ENCODE data around the gene SH3YL1. TPM values are rescaled to one million over a fixed set of nuclear protein-coding genes. Genes with fewer than 3 reads are reported as not detected.
A peak's percentile ranks its signal among the peaks of the same experiment; 100 is the strongest.

Gene SH3YL1
- polyA plus RNA-seq, 6 donors from 2014 or later, result 17.6 to 40.5 (median 21.0) TPM

DNA sequence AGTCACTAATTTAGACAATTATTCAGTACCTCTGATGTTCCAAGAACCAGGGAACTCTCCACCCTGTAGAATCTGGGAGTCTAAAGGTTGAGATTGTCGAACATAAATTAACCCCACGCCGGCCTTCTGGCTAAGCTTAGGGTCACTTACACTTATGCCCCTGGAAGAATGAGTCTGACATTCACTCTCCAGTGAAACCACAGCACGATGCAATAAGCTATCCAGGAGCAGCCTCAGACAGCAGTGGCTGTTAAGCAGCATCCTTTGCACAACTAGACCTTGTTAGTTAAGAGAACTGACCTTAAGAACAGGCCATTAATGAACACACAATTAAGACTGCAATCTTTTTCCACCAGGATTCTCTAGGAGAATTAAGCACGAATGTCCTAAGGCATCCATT is 25.0 kb downstream of the SH3YL1 start:
- Mint-ChIP-seq H3K9me3 (peaks cover 0 to 3% (median 0%) of the 10 kb centered on the region in 7 donors), H3K4me3 (no peak overlapping the region), H3K27ac (peak overlapping the region in 1 of 6 donors; percentile 24), H3K4me1 (no peaks in the 10 kb centered on the region), H3K27me3 (no peaks in the 10 kb centered on the region), H3K36me3 (peaks cover 32 to 46% of the 10 kb centered on the region in 2 donors)
- DNase-seq (no peak), ATAC-seq (ENCODE audit: low read depth in 2 of 2) (no peak)

DNA sequence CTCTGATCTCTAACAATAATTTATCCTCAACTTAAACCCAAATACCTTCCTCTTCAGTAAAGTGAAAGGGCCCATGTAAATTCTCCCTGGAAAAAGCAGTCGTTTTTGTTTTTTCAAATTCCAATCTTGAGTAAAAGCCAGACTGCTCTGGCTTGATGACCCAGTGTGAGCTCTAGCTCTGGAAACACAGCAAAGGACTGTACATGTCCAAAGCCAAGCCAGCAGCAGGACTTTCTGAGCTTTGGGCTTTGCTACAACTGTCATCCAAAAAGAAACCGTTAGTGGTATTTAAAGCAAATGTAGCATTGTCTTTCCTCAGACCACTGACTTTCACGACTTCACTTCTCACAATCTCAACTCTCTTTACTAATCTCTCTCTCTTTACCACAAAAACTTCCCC is 25.4 kb downstream of the SH3YL1 start:
- DNase-seq (no peak), ATAC-seq (ENCODE audit: low read depth in 2 of 2) (no peak)
- Mint-ChIP-seq H3K4me3 (no peak overlapping the region), H3K27me3 (no peaks in the 10 kb centered on the region), H3K27ac (peak overlapping the region in 2 of 6 donors; percentile 24 to 49), H3K4me1 (no peaks in the 10 kb centered on the region), H3K36me3 (peaks cover 28 to 46% of the 10 kb centered on the region in 2 donors), H3K9me3 (peaks cover 0 to 3% (median 0%) of the 10 kb centered on the region in 7 donors)

DNA sequence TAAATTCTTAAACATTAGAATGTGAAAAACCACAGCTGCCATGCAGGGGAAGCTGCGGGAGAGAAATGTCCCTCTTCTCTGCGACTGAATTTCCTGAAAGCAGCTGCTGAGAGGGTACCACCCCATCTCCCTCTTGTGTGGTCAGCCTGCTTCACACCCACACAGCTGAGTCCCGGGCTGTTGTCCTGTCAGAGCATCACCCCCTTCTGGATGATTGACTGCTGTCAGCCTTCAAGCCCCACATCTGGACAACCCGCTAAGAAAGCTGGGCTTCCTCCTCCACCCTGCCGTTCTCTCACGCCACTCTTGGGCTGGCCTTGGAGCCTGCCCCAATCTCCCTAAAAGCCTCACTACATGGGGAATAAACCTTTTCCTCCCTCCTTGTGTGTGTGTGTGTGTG is 26.0 kb downstream of the SH3YL1 start:
- no peaks in the 10 kb centered on the region for H3K27me3 Mint-ChIP-seq
- peaks cover 0 to 3% (median 0%) of the 10 kb centered on the region in 7 donors for H3K9me3 Mint-ChIP-seq
- no peak overlapping the region for H3K4me3 Mint-ChIP-seq
- DNase-seq (no peak), ATAC-seq (ENCODE audit: low read depth in 2 of 2) (no peak)
- peak overlapping the region in 1 of 6 donors; percentile 9 for H3K27ac Mint-ChIP-seq
- peaks cover 23 to 41% of the 10 kb centered on the region in 2 donors for H3K36me3 Mint-ChIP-seq
- H3K4me1 Mint-ChIP-seq, result no peaks in the 10 kb centered on the region

DNA sequence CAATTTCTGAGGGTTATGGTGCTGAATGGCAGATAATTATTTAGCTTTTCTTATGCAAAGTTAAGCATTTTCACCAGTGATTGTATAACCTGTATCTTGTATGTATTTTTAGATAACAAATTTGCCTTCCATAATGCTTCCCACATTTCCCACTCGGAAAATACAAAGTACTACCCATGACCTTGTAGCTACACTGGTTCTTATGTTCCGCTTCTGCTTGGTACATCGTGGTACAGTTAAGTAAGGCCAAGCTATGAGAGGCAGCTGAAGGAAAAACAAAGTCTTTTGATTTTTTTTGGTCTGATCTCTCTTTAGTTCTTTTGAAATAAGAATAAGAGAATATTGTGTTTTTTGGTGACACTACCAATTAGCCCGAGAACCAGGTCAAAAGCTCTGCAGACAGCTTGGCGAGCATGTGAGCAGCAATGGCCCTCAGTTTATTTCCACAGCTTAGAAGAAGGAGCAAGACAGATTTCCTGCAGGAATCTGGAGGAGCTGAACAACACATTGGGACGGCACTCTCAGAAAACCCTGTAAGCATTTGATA is 26.8 kb downstream of the SH3YL1 start:
- DNase-seq (no peak), ATAC-seq (ENCODE audit: low read depth in 2 of 2) (no peak)
- Mint-ChIP-seq H3K9me3 (peaks cover 0 to 3% (median 0%) of the 10 kb centered on the region in 7 donors), H3K27ac (no peak overlapping the region), H3K4me3 (no peak overlapping the region), H3K36me3 (peaks cover 16 to 35% of the 10 kb centered on the region in 2 donors), H3K4me1 (no peaks in the 10 kb centered on the region), H3K27me3 (no peaks in the 10 kb centered on the region)

DNA sequence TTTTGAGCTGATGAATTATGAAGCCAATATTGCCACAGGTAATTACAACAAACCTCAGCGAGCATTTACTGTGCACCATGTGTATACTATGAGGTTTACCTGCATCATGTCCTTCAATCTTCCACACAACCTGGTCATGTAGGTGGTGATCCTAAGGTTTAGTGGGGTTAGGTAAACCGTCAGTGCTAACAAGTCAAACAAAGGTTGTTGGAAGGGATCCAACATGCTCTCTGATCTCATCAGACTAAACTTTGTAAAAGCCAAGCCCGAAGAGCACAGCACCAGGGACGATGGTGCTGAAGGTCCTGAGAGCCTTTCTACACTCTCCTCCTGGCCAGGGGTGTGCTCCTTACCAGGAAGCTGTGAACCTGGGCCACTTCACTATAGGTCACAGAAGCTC is 29.4 kb downstream of the SH3YL1 start:
- DNase-seq, result no peak
- Mint-ChIP-seq H3K27ac (no peak overlapping the region), H3K27me3 (no peaks in the 10 kb centered on the region), H3K4me3 (no peak overlapping the region), H3K9me3 (no peaks in the 10 kb centered on the region), H3K36me3 (peaks cover 0 to 33% of the 10 kb centered on the region in 2 donors), H3K4me1 (no peaks in the 10 kb centered on the region)
- ATAC-seq (ENCODE audit: low read depth in 2 of 2), result no peak

DNA sequence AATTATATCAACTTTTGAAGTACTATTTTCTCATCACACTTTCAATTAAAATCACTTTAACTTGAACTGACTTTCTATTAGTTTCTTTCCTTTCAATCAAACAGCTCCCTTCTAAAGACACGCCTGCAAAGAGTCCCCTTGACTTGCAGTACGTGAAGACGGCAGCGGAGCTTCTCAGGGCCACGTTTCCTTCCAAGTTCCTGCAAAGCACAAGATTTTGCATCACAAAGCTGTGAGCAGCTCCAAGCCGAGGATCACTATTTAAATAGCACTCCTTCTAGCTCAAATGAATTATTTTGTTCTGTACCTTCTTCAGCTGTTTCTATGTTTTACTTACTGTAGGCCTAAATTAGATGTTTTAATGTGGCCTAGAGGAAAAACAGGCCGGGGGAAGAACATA is 30.8 kb downstream of the SH3YL1 start:
- H3K27ac Mint-ChIP-seq, result peak overlapping the region in 1 of 6 donors; percentile 38
- no peaks in the 10 kb centered on the region for H3K27me3 Mint-ChIP-seq
- H3K36me3 Mint-ChIP-seq, result peaks cover 3 to 40% of the 10 kb centered on the region in 2 donors
- DNase-seq (no peak), ATAC-seq (ENCODE audit: low read depth in 2 of 2) (no peak)
- no peak overlapping the region for H3K4me3 Mint-ChIP-seq
- no peaks in the 10 kb centered on the region for H3K9me3 Mint-ChIP-seq
- no peaks in the 10 kb centered on the region for H3K4me1 Mint-ChIP-seq

DNA sequence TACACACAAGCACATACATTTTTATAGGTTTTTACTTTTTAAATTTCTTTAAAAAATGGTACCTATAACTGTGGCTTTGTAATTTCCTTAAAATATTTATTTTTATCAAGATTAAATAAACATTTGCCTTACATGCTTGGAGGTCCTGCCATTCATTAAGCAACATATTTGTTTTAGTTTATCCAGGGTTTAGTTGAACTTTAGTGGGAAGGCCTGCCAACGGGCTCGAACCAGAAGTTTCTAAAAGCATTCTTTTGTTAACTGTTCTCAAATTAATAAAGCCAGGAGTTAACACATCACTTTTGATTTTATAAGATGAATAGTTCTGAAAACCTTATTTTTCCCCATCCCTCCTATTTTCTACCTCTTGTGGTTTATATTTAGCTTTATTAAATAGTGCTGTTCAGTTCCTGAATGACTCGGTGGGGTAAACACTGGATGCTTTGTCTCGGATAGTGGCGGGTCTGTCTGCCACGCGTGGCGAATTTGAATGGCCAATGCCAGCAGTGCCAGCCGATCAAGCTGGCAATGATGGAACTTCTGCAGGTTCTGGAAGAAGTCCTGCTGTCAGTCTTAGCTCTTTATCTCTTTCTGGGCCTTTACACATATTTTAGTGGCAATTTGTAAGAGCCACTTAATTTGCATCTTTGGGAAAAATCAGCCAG is 32.2 kb downstream of the SH3YL1 start:
- DNase-seq, result no peak
- H3K27ac Mint-ChIP-seq, result peak overlapping the region in 1 of 6 donors; percentile 86

DNA sequence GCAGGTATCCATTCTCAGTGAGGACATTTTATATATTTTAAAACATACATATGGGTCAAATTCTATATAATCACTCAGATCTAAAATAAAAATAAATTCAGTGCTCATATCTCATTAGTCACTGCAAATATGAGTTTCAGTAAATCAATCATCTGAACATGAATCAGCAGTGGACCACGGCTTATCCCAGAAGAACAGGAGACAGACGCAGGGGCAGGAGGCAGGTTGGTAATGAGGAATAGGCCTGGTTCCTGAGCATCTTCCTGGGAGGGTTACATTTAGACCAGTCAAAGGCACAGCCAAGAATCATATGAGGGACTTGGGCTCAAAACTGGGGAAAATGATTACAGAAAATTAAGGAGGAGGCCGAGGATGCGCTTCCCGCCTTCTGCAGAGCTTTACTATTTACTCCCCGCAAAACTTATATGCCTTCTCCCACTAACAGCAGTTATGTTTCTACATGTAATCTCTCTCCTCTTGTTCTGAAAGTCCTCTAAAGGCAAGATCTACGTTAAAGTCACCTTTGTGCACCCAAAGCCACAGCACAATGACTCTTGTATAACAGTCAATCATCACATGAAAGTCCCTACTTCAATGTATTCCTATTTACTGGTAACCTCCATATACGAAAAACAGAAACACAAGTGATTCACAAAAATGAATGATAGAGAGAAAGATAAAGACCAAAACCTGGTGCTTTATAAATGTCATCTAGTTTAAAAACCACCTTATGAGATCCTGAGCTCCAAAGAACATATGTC is 35.1 kb downstream of the SH3YL1 start:
- no peak for ATAC-seq (ENCODE audit: low read depth in 2 of 2)
- peaks cover 37 to 66% of the 10 kb centered on the region in 2 donors for H3K36me3 Mint-ChIP-seq
- no peaks in the 10 kb centered on the region for H3K27me3 Mint-ChIP-seq
- DNase-seq, result no peak
- H3K4me3 Mint-ChIP-seq, result no peak overlapping the region
- peaks cover 0 to 2% (median 0%) of the 10 kb centered on the region in 7 donors for H3K9me3 Mint-ChIP-seq
- no peak overlapping the region for H3K27ac Mint-ChIP-seq
- no peaks in the 10 kb centered on the region for H3K4me1 Mint-ChIP-seq

More for the DNA sequence above, 32.2 kb downstream of the SH3YL1 start:
- H3K4me1 Mint-ChIP-seq, result no peaks in the 10 kb centered on the region
- H3K36me3 Mint-ChIP-seq, result peaks cover 16 to 51% of the 10 kb centered on the region in 2 donors
- H3K27me3 Mint-ChIP-seq, result no peaks in the 10 kb centered on the region
- H3K4me3 Mint-ChIP-seq, result no peak overlapping the region
- H3K9me3 Mint-ChIP-seq, result no peaks in the 10 kb centered on the region
- ATAC-seq (ENCODE audit: low read depth in 2 of 2), result no peak

DNA sequence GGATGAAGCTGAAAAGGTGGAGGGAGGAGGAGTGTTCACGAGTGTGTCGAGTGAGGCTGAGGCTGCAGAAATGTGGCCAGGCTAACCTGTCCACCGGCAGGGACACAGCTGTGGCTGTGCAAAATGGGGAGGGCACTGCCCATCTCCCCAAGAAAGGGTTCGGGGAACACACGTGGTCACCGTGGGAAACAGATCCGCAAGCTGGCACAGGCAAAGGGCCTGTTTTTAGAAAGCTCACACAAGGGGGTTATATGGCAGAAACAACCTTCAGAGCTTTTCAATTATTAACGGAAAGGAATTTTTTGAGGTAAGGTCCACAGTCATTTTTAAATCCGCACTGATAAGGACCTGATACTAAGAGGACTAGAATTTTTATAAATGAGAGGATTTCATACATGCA is 35.7 kb downstream of the SH3YL1 start:
- Mint-ChIP-seq H3K36me3 (peaks cover 37 to 63% of the 10 kb centered on the region in 2 donors), H3K27ac (no peak overlapping the region), H3K4me3 (no peak overlapping the region), H3K4me1 (no peaks in the 10 kb centered on the region), H3K27me3 (no peaks in the 10 kb centered on the region), H3K9me3 (peaks cover 0 to 2% (median 0%) of the 10 kb centered on the region in 7 donors)
- ATAC-seq (ENCODE audit: low read depth in 2 of 2), result no peak
- DNase-seq, result no peak

DNA sequence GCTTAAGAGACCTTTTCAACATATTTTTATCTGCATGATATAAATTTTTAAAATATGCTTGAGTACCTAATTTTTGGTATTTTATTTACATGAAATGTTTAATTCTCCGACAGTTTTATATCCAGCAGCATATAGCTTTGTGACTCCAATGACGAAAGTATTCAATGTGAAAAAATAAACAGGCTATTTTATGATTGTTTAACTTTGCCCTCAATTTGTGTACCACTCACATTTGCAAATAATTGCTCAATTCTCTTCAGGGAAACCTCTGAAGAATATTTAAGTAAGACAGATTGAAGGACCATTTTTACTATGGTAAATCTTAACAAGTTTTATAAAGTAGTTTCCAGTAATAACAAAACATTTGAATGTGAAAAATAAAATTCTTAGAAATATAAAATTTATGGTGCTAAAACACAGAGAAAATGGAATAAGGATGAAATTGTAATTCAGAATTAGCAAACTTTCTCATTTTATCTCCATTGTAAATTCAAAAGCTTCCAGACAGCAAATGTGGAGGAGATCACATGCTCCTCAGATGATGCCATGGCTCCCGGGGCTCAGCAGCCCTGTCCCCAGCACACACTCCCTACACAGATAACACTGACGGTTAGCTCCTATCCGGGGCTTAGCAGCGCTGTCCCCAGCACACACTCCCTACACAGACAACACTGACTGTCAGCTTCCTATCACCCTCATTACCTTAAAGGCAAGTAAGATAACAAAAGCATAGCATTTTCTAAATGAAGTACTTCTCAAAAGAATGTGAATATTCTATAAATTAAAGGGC is 39.7 kb downstream of the SH3YL1 start:
- DNase-seq (no peak), ATAC-seq (ENCODE audit: low read depth in 2 of 2) (no peak)
- H3K4me3 Mint-ChIP-seq, result no peak overlapping the region
- H3K36me3 Mint-ChIP-seq, result peaks cover 37 to 52% of the 10 kb centered on the region in 2 donors
- H3K9me3 Mint-ChIP-seq, result peaks cover 0 to 2% (median 0%) of the 10 kb centered on the region in 7 donors
- H3K27me3 Mint-ChIP-seq, result no peaks in the 10 kb centered on the region
- no peaks in the 10 kb centered on the region for H3K4me1 Mint-ChIP-seq
- H3K27ac Mint-ChIP-seq, result no peak overlapping the region

DNA sequence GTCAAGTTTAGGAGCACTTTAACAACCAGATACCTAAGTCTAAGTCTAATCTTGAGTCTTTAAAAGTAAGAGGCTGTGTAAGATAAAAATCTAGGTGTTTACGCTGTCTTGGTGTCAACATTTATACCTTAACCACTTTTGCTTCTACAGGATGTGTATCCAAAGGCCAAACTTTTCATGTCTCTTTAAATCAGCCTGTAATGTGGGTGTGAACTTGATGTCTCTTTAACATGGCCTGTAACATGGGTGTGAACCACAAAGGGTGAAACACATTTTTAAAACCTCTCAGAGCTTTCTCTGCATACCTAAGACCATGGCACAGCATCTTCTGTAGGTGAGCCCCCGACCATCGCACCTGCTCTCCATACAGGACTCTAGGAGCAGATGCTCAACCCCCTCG is 40.4 kb downstream of the SH3YL1 start:
- no peaks in the 10 kb centered on the region for H3K4me1 Mint-ChIP-seq
- H3K36me3 Mint-ChIP-seq, result peaks cover 37 to 45% of the 10 kb centered on the region in 2 donors
- DNase-seq (no peak), ATAC-seq (ENCODE audit: low read depth in 2 of 2) (no peak)
- no peak overlapping the region for H3K4me3 Mint-ChIP-seq
- peaks cover 0 to 2% (median 0%) of the 10 kb centered on the region in 7 donors for H3K9me3 Mint-ChIP-seq
- H3K27ac Mint-ChIP-seq, result no peak overlapping the region
- H3K27me3 Mint-ChIP-seq, result no peaks in the 10 kb centered on the region

DNA sequence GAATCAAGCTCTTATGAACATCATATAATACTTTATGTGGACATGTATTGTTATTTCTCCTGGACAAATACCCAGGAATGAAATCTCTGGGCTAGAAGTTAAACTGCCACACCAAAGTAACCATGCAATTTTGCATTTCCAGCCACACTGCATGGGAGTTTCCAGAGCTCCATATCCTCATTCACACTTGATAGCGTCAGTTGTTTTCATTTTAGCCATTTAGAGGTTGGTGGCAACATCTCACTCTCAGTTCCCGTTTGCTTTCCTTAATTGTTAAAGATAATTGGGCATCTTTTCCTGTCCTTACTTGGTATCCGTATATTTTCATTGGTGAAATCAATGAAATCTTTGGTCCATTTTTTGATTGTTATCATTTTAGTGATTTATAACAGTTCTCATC is 47.8 kb downstream of the SH3YL1 start:
- Mint-ChIP-seq H3K4me3 (no peak overlapping the region), H3K9me3 (peaks cover 0 to 5% (median 0%) of the 10 kb centered on the region in 7 donors), H3K27ac (no peak overlapping the region), H3K27me3 (peaks cover 9 to 13% (median 12%) of the 10 kb centered on the region in 3 donors), H3K36me3 (peaks cover 9 to 13% of the 10 kb centered on the region in 2 donors), H3K4me1 (no peaks in the 10 kb centered on the region)
- ATAC-seq (ENCODE audit: low read depth in 2 of 2) (no peak), DNase-seq (no peak)

All from naive B cell (primary cell).